WTC11 (cell line): Measurements from ENCODE around the gene IGF2BP1.

Experiments used
- ESRRA ChIP-seq: sonication (generic); formaldehyde crosslinking; IDR thresholded peaks from 2 replicates; pipeline ENCODE4 v1.8.1; 2022; ENCODE audit warnings: mild to moderate bottlenecking, missing genetic modification reagents, borderline replicate concordance
- ETV6 ChIP-seq: sonication (generic); formaldehyde crosslinking; IDR thresholded peaks from 2 replicates; pipeline ENCODE4 v1.8.1; 2022; ENCODE audit warnings: mild to moderate bottlenecking, missing genetic modification reagents
- FOXP1 ChIP-seq: sonication (generic); formaldehyde crosslinking; IDR thresholded peaks from 2 replicates; pipeline ENCODE4 v1.8.0; 2022; ENCODE audit warnings: missing genetic modification reagents, mild to moderate bottlenecking, moderate library complexity, borderline replicate concordance
- NR3C1 ChIP-seq: sonication (generic); formaldehyde crosslinking; conservative IDR thresholded peaks from 2 replicates; pipeline ENCODE4 v1.8.1; 2023; ENCODE audit warnings: low read depth, mild to moderate bottlenecking, missing genetic modification reagents
- ZNF232 ChIP-seq: sonication (generic); formaldehyde crosslinking; IDR thresholded peaks from 2 replicates; pipeline ENCODE4 v1.8.0; 2022; ENCODE audit warnings: mild to moderate bottlenecking, missing genetic modification reagents
- TF ChIP-seq, protein P1 (sequence below): sonication (generic); formaldehyde crosslinking; conservative IDR thresholded peaks from 2 replicates; pipeline ENCODE4 v1.8.1; 2022; ENCODE audit warnings: mild to moderate bottlenecking, missing genetic modification reagents
- TF ChIP-seq, protein P2 (sequence below): fragments of 200-600 bp; IDR thresholded peaks from 2 replicates; pipeline ENCODE4 v1.8.0; 2022; ENCODE audit warnings: antibody characterized with exemption
- TF ChIP-seq, protein P3 (sequence below): sonication (generic); formaldehyde crosslinking; IDR thresholded peaks from 2 replicates; pipeline ENCODE4 v1.8.1; 2023; ENCODE audit warnings: mild to moderate bottlenecking, missing genetic modification reagents
- TF ChIP-seq, protein P4 (sequence below): sonication (generic); formaldehyde crosslinking; IDR thresholded peaks from 2 replicates; pipeline ENCODE4 v1.8.0; 2023; ENCODE audit warnings: mild to moderate bottlenecking, missing genetic modification reagents
- TF ChIP-seq, protein P5 (sequence below): sonication (generic); formaldehyde crosslinking; IDR thresholded peaks from 2 replicates; pipeline ENCODE4 v1.8.0; 2022; ENCODE audit warnings: mild to moderate bottlenecking, missing genetic modification reagents
- TF ChIP-seq, protein P6 (sequence below): sonication (generic); formaldehyde crosslinking; IDR thresholded peaks from 2 replicates; pipeline ENCODE4 v1.8.0; 2022; ENCODE audit warnings: mild to moderate bottlenecking, missing genetic modification reagents

DNA sequence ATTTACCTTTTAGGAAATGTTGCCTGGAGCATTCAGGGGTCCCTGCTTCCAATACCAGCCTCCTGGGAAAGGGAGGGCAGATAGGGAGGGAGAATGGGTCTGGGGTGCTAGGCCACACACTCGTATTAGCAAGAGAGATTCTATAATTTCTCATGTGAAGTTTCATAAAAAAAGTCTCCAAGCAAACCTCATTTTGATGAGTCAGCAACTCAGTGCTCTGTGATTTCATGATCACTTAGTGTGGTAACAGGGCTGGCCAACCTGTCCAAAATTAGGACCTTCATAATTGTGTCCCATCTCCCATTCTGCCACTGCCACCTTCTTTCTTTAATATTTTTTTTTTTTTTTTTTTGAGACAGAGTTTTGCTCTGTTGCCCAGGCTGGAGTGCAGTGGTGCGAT, 41.4 kb downstream of the IGF2BP1 start:
- TF ChIP-seq, protein P1, sequence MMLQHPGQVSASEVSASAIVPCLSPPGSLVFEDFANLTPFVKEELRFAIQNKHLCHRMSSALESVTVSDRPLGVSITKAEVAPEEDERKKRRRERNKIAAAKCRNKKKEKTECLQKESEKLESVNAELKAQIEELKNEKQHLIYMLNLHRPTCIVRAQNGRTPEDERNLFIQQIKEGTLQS (CRISPR knock-in tag): no peak
- TF ChIP-seq, protein P2, sequence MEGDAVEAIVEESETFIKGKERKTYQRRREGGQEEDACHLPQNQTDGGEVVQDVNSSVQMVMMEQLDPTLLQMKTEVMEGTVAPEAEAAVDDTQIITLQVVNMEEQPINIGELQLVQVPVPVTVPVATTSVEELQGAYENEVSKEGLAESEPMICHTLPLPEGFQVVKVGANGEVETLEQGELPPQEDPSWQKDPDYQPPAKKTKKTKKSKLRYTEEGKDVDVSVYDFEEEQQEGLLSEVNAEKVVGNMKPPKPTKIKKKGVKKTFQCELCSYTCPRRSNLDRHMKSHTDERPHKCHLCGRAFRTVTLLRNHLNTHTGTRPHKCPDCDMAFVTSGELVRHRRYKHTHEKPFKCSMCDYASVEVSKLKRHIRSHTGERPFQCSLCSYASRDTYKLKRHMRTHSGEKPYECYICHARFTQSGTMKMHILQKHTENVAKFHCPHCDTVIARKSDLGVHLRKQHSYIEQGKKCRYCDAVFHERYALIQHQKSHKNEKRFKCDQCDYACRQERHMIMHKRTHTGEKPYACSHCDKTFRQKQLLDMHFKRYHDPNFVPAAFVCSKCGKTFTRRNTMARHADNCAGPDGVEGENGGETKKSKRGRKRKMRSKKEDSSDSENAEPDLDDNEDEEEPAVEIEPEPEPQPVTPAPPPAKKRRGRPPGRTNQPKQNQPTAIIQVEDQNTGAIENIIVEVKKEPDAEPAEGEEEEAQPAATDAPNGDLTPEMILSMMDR: no peak
- TF ChIP-seq FOXP1 (CRISPR knock-in tag): no peak
- TF ChIP-seq NR3C1 (CRISPR knock-in tag): no peak
- TF ChIP-seq, protein P3, sequence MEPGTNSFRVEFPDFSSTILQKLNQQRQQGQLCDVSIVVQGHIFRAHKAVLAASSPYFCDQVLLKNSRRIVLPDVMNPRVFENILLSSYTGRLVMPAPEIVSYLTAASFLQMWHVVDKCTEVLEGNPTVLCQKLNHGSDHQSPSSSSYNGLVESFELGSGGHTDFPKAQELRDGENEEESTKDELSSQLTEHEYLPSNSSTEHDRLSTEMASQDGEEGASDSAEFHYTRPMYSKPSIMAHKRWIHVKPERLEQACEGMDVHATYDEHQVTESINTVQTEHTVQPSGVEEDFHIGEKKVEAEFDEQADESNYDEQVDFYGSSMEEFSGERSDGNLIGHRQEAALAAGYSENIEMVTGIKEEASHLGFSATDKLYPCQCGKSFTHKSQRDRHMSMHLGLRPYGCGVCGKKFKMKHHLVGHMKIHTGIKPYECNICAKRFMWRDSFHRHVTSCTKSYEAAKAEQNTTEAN (CRISPR knock-in tag): no peak
- TF ChIP-seq ESRRA (CRISPR knock-in tag): no peak
- TF ChIP-seq, protein P4, sequence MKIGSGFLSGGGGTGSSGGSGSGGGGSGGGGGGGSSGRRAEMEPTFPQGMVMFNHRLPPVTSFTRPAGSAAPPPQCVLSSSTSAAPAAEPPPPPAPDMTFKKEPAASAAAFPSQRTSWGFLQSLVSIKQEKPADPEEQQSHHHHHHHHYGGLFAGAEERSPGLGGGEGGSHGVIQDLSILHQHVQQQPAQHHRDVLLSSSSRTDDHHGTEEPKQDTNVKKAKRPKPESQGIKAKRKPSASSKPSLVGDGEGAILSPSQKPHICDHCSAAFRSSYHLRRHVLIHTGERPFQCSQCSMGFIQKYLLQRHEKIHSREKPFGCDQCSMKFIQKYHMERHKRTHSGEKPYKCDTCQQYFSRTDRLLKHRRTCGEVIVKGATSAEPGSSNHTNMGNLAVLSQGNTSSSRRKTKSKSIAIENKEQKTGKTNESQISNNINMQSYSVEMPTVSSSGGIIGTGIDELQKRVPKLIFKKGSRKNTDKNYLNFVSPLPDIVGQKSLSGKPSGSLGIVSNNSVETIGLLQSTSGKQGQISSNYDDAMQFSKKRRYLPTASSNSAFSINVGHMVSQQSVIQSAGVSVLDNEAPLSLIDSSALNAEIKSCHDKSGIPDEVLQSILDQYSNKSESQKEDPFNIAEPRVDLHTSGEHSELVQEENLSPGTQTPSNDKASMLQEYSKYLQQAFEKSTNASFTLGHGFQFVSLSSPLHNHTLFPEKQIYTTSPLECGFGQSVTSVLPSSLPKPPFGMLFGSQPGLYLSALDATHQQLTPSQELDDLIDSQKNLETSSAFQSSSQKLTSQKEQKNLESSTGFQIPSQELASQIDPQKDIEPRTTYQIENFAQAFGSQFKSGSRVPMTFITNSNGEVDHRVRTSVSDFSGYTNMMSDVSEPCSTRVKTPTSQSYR (CRISPR knock-in tag): no peak
- no peak for TF ChIP-seq ETV6 (CRISPR knock-in tag)
- TF ChIP-seq, protein P5, sequence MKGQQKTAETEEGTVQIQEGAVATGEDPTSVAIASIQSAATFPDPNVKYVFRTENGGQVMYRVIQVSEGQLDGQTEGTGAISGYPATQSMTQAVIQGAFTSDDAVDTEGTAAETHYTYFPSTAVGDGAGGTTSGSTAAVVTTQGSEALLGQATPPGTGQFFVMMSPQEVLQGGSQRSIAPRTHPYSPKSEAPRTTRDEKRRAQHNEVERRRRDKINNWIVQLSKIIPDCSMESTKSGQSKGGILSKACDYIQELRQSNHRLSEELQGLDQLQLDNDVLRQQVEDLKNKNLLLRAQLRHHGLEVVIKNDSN (CRISPR knock-in tag): no peak
- TF ChIP-seq ZNF232 (CRISPR knock-in tag): no peak
- TF ChIP-seq, protein P6, sequence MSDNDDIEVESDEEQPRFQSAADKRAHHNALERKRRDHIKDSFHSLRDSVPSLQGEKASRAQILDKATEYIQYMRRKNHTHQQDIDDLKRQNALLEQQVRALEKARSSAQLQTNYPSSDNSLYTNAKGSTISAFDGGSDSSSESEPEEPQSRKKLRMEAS: no peak
